Activated CD8-positive, alpha-beta T cell treated with anti-CD3 and anti-CD28 coated beads for 36 hours (primary cell): ENCODE data around the gene LMO1. TPM values are rescaled to one million over a fixed set of nuclear protein-coding genes. Genes with fewer than 3 reads are reported as not detected.

ENCODE experiments used
- ATAC-seq: fragments of 200-7000 bp; cut with Tn5 transposase; one replicate; pipeline ENCODE4 v1.10.0; 2021; ENCODE audit warnings: mild to moderate bottlenecking, moderate library complexity
- CTCF ChIA-PET: fragments of 350-600 bp; sonication (Branson Sonifier 250); formaldehyde crosslinking; loops from one replicate; lab custom pipeline; 2021; ENCODE audit warnings: antibody characterized with exemption; lab: Charles Lee
- POLR2A ChIA-PET: fragments of 350-600 bp; sonication (Branson Sonifier 250); formaldehyde crosslinking; loops from one replicate; lab custom pipeline; 2021; ENCODE audit warnings: antibody characterized with exemption; lab: Charles Lee
- DNase-seq: peaks from one replicate; pipeline ENCODE4 v3.0.0-alpha.2; 2020
- H3K27ac Mint-ChIP-seq: one replicate; pipeline ENCODE4 v1.8.0; 2021; ENCODE audit warnings: mild to moderate bottlenecking, mixed read lengths
- H3K27me3 Mint-ChIP-seq: one replicate; pipeline ENCODE4 v1.8.0; 2021; ENCODE audit warnings: mixed read lengths
- H3K36me3 Mint-ChIP-seq: one replicate; pipeline ENCODE4 v1.8.0; 2021; ENCODE audit warnings: low read depth, mixed read lengths
- H3K4me1 Mint-ChIP-seq: one replicate; pipeline ENCODE4 v1.8.0; 2021; ENCODE audit warnings: low read depth, mixed read lengths
- H3K4me3 Mint-ChIP-seq: one replicate; pipeline ENCODE4 v1.8.0; 2021; ENCODE audit warnings: mild to moderate bottlenecking, moderate library complexity, mixed read lengths
- H3K9me3 Mint-ChIP-seq: one replicate; pipeline ENCODE4 v1.8.0; 2021; ENCODE audit warnings: mixed read lengths
- intact Hi-C: fragments of 100-400 bp; cut with micrococcal nuclease; formaldehyde crosslinking; loops from one replicate; pipeline ENCODE4 v1.10.0; 2022
- total RNA-seq, 2 experiments: library from RNA; stranded (reverse); gene quantifications; one replicate each; pipeline ENCODE4 v1.2.3, GENCODE V29; 2021
- TF ChIP-seq, protein P1 (sequence below): fragments of 200-600 bp; IDR thresholded peaks from one replicate; pipeline ENCODE4 v1.8.0; 2022; ENCODE audit warnings: antibody characterized with exemption, mild to moderate bottlenecking

Gene LMO1
- total RNA-seq, 2 experiments from 2014 or later: not detected

DNA sequence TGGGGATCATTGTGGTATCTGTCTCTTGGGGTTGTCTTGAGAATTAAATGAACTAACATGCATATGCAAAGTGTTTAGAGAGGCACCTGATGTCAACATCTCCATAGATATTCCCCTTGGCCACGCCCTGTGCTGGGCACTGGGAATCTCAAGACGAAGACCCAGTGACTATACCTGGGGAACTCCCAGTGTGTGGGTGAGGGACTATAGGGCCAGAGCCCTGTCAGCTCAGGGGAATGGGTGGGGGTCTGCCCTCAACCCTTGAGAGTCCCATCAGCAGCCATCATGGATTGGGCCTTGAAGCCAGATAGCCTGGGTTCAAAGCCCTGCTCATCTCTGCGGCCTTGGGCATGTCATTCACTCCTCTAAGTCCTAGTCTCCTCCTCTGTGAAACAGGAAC, 21.6 kb upstream of the LMO1 start:
- Mint-ChIP-seq H3K36me3 (no peaks in the 10 kb centered on the region), H3K27ac (no peak overlapping the region), H3K9me3 (no peaks in the 10 kb centered on the region), H3K27me3 (peaks cover 6% of the 10 kb centered on the region), H3K4me1 (no peaks in the 10 kb centered on the region), H3K4me3 (no peak overlapping the region)
- TF ChIP-seq, protein P1, sequence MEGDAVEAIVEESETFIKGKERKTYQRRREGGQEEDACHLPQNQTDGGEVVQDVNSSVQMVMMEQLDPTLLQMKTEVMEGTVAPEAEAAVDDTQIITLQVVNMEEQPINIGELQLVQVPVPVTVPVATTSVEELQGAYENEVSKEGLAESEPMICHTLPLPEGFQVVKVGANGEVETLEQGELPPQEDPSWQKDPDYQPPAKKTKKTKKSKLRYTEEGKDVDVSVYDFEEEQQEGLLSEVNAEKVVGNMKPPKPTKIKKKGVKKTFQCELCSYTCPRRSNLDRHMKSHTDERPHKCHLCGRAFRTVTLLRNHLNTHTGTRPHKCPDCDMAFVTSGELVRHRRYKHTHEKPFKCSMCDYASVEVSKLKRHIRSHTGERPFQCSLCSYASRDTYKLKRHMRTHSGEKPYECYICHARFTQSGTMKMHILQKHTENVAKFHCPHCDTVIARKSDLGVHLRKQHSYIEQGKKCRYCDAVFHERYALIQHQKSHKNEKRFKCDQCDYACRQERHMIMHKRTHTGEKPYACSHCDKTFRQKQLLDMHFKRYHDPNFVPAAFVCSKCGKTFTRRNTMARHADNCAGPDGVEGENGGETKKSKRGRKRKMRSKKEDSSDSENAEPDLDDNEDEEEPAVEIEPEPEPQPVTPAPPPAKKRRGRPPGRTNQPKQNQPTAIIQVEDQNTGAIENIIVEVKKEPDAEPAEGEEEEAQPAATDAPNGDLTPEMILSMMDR: no peak
- CTCF ChIA-PET: no interaction called here
- ATAC-seq (no peak), DNase-seq (no peak)
- POLR2A ChIA-PET: no interaction called here
- intact Hi-C loops: no loop called here

DNA sequence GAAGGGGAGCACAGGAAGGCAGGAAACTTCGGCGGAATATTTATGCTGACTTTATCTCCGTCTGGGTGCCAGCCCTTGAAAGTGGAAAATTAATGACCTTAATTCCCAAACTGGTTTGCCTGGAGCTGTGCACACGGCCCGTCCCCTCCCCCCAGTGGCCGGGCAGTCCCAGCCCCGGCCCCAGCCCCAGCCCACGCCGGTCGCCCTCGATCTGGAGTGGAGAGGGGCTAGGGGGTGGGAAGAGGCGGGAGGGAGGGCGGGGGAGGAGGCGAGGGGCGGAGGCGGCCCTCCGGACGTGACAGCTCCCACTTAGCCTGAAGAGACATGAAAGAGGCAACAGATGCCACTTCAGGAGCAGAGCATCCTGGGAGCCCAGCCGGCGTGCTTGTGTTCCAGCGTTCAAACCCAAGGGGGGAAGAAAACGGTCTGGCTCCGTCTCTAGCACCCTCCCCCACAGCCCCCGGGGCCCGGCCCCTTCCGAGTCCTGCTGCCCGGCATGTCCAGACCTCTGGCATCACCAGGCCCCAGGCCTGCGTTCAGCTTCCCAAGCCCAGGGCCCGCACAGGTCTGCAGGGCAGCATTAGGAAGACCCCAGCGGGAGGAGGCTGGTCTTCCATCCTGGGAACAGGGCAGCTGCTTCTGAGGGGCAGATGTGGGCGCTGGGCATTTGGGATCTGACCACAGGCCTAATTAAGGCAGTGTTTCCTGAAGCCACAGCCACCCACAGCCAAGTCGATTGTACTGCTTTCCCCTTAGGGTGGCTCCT, 20.0 kb upstream of the LMO1 start:
- Mint-ChIP-seq H3K4me1 (no peaks in the 10 kb centered on the region), H3K9me3 (no peaks in the 10 kb centered on the region), H3K27ac (no peak overlapping the region), H3K4me3 (no peak overlapping the region), H3K36me3 (no peaks in the 10 kb centered on the region), H3K27me3 (peaks cover 6% of the 10 kb centered on the region)
- intact Hi-C loops: no loop called here
- DNase-seq (peak; percentile 24), ATAC-seq (no peak)
- ChIA-PET POLR2A (no interaction called here), CTCF (interaction anchor here (1.3 kb wide), 1 partner anchor 20 kb away, joined by 7 read pairs; the partner anchor contains the start of gene LMO1)
- TF ChIP-seq, protein P1: no peak

DNA sequence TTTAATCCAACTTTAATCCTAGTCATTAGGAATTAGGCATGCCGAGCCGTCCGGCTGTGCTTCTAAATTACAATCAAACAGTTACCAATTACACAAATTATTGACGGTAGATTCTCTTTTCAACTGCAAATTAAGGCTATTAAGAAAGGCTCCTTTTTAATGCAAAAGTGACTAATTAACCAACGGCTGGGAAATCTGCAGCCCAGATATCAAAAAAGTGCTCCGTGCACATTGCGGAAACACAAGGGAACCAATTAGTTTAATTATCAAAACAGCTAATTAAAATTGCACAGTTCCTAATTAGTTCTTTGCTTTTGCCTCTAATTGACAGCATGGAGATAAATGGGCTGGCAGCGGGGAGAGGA, 19.4 kb upstream of the LMO1 start:
- CTCF ChIA-PET: interaction anchor here (1.3 kb wide), 1 partner anchor 19 kb away, joined by 7 read pairs; the partner anchor contains the start of gene LMO1
- Mint-ChIP-seq H3K9me3 (no peaks in the 10 kb centered on the region), H3K4me3 (no peak overlapping the region), H3K27me3 (peaks cover 6% of the 10 kb centered on the region), H3K4me1 (no peaks in the 10 kb centered on the region), H3K36me3 (no peaks in the 10 kb centered on the region), H3K27ac (no peak overlapping the region)
- intact Hi-C loops: no loop called here
- POLR2A ChIA-PET: no interaction called here
- TF ChIP-seq, protein P1: no peak
- no peak for DNase-seq
- ATAC-seq: no peak

DNA sequence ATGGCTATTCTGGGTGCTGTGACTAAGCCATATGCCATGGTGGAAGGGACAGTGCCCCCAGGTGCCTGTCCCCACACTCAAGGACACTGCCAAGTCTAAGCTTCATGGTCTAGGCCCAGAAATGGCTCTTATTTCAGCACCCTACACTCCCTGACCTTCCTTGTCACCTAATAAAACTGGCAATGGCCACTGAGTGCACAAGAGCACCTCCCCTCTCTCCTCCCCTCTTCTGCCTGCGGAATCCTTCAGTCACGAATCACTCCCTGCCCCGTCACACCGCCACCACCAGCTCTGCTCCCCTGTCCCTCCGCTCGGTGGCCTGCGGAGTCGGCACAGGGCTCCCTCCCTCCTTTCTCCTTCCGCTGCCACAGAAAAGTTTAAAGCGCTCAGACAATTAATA, 19.0 kb upstream of the LMO1 start:
- ChIA-PET CTCF (no interaction called here), POLR2A (no interaction called here)
- peaks cover 6% of the 10 kb centered on the region for H3K27me3 Mint-ChIP-seq
- no peak overlapping the region for H3K27ac Mint-ChIP-seq
- H3K4me3 Mint-ChIP-seq: no peak overlapping the region
- ATAC-seq (no peak), DNase-seq (no peak)
- no peaks in the 10 kb centered on the region for H3K9me3 Mint-ChIP-seq
- TF ChIP-seq, protein P1: no peak
- intact Hi-C loops: no loop called here
- H3K36me3 Mint-ChIP-seq: no peaks in the 10 kb centered on the region
- H3K4me1 Mint-ChIP-seq: no peaks in the 10 kb centered on the region

- ChIA-PET POLR2A (no interaction called here), CTCF (no interaction called here)
- no peaks in the 10 kb centered on the region for H3K9me3 Mint-ChIP-seq
- no peaks in the 10 kb centered on the region for H3K36me3 Mint-ChIP-seq
- H3K27ac Mint-ChIP-seq: no peak overlapping the region
- intact Hi-C loops: no loop called here
- TF ChIP-seq, protein P1: no peak
- peaks cover 6% of the 10 kb centered on the region for H3K27me3 Mint-ChIP-seq
- H3K4me3 Mint-ChIP-seq: no peak overlapping the region
- no peaks in the 10 kb centered on the region for H3K4me1 Mint-ChIP-seq
- ATAC-seq (no peak), DNase-seq (no peak)
These were observed 17.6 kb upstream of the LMO1 start for GRCh38 chr11:8281266-8281665.
